HG03045 (cell line): ENCODE data around the gene KCTD17.
"Not testable (repeated sequence)": the region's sequence is repeated elsewhere in the genome, so short reads cannot be mapped to it uniquely, and the experiment has no call there.

Experiments
- ATAC-seq: cut with Tn5 transposase; IDR thresholded peaks from one replicate; pipeline ENCODE4 v1.9.1; 2021; ENCODE audit warnings: mild to moderate bottlenecking, moderate library complexity; ENCODE audit not compliant: unreplicated experiment

KCTD17 gene

DNA sequence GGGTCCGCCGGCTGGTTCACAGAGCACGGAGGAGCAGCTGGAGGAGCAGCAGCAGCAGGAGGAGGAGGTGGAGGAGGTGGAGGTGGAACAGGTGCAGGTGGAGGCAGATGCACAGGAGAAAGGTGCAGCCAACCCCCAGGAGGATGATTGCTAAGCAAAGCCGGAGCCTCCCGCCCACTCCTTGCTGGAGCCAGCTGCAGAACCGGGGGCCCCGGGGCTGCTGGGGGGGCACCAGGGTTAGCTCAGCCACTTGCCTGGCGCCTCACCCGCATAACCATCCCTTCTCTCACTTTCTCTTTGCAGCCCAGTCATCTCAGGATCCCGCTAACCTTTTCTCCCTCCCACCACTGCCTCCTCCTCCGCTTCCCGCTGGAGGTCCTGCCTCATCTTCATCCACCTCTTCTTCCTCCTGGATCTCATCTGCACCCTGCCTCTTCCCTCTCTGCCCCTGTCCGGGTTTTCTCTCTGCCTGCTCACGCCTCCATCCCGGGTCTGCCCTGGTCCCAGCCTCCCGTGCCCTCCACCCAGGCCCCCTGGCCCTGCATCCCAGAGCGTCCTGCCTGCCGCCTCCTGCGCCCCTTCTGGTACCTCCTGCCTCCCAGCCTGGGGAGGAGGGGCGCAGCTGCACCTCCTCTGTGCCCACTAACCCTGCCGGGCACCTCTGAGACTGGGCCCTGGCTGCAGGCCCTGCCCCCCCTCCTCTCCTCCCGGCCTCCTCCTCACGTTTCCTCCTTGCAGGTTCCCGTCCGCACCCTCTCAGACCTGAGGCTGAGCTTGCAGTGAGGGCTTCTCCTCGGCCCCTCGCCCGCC is 9.5 kb downstream of the KCTD17 start:
- ATAC-seq = no peak

GRCh38 chr22:37061611-37062375 is 10.3 kb downstream of the KCTD17 start:
- no peak for ATAC-seq

- no peak for ATAC-seq
Observed at GRCh38 chr22:37062376-37062675, 10.8 kb downstream of the KCTD17 start.

DNA sequence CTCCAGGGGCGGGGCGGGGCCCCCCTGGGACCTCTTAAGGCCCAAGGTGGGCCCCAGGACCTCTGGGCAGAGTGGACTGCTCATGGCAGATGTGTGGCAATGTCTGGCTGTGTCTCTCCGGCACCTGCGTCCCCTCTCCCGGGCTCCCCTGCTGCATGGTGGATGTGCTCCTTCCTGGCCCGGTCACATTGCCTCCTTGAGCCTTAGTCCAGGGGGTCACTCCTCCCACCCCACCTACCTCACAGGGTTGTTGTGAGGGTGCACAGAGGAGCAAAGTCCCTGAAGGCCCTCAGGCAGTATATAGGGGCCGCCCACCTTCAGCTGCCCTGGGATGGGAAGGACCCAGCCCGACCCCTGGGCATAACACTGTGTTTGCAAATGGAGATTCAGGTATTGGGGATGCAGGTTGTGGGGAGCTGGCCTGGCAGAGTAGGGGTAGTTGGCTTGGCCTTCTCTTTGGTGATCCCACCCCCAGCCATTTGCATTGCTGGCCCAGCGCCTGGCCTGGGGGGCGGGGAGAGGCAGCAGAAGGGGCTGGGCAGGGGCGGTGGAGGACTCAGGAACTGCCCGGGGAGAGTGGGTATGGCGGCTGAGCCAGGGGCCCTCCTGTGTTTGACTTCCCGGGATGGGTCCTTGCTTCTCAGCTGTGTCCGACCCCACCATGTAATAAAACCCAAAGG is 11.3 kb downstream of the KCTD17 start:
- no peak for ATAC-seq

- no peak for ATAC-seq
Observed at GRCh38 chr22:37063431-37064420, 12.2 kb downstream of the KCTD17 start.

DNA sequence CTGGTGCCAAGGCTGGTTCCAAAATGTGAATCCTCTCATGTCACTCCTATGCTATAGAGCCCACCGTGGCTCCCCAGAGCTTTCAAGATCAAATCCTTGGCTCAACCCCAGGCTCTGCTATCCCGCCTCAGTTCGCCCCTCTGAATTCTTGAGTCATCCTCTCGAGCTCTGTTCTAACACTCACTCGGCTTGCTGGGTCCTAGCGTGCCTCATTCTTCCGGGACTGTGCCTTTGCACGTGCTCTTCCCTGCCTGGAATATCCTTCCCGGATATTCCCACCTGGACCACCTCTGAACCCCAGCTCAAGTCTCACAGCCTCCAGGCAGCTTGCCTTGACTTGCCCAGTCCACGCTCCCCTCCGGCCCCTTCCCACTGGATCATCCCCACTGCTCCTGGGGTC is 13.0 kb downstream of the KCTD17 start:
- ATAC-seq = no peak

GRCh38 chr22:37065180-37065579 is 13.6 kb downstream of the KCTD17 start:
- no peak for ATAC-seq

DNA sequence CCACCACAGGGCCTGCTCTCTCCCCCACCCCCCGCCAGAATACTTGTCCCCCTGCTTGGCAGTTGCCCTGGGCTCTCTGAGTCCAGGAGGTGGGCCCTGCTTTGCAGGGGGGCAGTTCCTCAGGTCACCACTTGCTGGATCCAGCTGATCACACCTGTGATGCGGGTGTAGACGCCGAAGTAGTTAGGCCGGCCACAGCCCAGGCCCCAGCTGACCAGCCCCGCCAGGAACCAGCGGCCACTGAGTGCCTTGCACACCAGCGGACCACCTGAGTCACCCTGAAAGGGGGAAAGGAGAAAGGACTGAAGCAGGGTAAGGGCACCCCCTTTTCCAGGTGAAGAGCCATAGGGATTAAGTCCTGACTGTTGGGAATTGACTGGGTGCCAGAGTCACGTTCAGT is 14.4 kb downstream of the KCTD17 start:
- no peak for ATAC-seq

- ATAC-seq = no peak
Observed at GRCh38 chr22:37067428-37067827, 15.9 kb downstream of the KCTD17 start.

GRCh38 chr22:37068859-37069258 is 17.3 kb downstream of the KCTD17 start:
- ATAC-seq = no peak

DNA sequence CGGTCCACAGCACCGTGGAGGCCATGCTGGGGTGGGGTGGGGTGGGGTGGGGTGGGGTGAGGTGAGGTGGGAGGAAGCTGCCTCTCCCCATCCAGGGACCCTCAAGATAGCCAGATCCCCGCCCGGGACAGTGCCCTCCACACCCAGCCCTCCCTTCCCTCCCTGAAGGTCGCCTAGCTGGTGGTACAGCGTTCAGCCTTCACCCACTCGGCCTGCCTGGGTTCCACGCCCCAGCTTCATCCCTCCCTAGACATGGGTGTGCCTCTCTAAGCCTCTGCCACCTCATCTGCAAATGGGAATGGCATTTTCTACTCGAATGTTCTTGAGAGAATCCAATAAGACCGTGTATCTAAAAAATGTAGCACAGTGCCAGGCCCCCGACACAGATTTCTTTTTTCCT is 17.8 kb downstream of the KCTD17 start:
- ATAC-seq = no peak

DNA sequence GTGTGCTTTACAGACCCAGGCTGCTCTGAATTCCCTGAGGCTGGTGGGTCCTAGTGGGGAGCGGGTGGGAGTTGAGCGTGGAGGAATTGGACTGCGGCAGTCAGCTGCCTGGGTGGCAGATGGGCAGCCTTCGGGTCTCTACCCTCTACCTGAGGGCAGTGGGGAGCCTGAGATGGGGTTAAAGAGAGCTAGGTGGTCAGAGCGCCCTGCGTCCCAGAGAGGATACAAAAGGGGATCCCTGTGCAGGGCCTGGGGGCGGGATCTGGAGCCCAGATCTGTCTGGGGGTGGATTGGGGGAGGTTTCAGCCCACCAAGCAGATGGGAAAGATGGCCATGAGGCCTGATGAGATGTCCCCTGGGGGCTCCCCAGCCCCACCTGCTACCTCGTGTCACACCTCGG is 18.2 kb downstream of the KCTD17 start:
- ATAC-seq = no peak

- no peak for ATAC-seq
Observed at GRCh38 chr22:37070334-37070733, 18.8 kb downstream of the KCTD17 start.

DNA sequence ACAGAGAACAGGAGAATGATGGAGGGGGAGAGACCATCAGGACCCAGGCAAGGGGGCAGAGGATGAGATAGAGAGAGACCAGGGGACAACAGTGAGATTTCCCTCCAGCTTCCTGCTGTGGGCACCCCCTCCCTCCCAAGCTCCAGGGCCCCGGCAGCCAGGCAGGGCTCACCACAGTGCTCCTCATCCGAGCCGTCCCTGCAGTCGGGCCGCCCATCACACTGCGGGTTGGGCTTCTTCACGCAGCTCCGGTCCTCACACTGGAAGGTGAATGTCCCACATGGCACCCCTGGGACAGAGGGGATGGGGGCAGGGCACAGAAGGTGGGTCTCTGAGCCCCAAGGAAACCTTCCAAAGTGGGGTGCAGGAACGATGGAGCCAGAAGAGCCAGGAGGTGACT is 19.2 kb downstream of the KCTD17 start:
- ATAC-seq = no peak

- ATAC-seq = not testable (repeated sequence)
Observed at GRCh38 chr22:37071850-37072592, 20.5 kb downstream of the KCTD17 start.

GRCh38 chr22:37072673-37073072 is 21.1 kb downstream of the KCTD17 start:
- no peak for ATAC-seq

DNA sequence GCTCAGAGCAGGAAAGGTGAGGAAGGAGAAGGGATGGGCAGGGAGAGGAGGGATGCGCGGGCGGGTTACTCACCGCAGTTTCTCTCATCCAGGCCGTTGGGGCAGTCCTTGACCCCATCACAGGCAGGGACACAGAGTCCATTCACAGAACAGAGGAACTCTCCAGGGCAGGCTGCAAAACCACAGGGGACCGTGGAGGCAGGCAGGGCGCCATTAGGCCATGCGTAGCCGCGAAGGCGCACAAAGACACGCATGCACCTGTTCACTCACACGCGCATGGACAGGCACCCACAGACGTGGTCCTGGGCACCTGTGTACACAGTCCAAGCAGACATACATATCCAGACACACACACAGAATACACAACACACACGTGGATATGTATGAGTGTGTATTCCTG is 23.0 kb downstream of the KCTD17 start:
- ATAC-seq = no peak

DNA sequence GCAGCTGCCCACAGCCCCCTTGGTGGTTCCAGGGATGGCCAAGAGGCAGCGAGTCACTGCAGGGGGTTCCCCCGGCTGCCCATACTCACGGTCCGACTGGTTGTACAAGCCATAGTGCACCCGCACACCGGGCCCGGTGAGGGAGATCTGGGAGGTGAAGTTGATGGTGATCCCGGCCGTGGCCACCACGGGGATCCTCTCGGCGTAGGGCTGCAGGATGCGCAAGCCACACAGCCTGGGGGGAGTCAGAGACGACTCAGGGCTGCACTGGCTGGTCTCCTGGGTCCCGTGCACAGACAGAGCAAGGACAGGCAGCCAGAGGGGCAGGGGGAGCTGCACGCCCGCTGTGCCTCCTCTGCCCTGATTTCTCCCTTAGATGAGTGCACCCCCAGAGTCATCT is 23.5 kb downstream of the KCTD17 start:
- ATAC-seq = no peak

DNA sequence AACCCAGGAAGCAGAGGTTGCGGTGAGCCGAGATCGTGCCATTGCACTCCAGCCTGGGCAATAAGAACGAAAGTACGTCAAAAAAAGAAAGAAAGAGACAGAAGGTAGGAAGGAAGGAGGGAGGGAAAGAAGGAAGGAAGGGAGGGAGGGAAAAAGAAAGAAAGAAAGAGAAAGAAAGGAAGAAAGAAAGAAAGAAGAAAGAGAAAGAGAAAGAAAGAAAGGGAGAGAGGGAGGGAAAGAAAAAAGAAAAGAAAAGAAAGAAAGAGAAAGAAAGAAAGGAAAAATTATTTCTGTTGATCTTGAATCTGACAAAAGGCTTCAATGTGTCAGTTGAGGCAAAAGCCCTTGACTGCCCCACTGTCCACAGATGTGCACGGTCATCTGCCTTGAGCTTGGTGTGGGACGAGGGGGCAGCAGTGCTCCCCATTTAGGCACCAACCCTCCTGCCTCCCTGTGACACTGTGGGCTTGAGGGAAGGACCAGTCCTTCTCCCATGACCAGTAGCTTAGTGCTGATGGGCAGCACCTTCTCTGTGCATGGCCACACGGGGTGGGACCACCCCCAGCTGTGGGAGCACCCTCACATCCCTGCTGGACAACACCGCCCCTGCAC is 24.4 kb downstream of the KCTD17 start:
- ATAC-seq = no peak
